ACC112 (cell line): ENCODE results near the gene KDM4E.

Source experiments
- H2AFZ ChIP-seq: fragments of 200-600 bp; sonication (generic); one replicate; pipeline ENCODE4 v1.6.0; 2017; ENCODE audit warnings: antibody characterized with exemption, low read length; ENCODE audit not compliant: unreplicated experiment
- H3K27ac ChIP-seq: fragments of 200-600 bp; sonication (generic); 2 replicates; pipeline ENCODE4 v1.5.1; 2014; ENCODE audit warnings: low read depth, mild to moderate bottlenecking, antibody characterized with exemption, low read length, moderate library complexity
- H3K27me3 ChIP-seq: fragments of 200-600 bp; sonication (generic); 2 replicates; pipeline ENCODE4 v1.6.1; 2014; ENCODE audit warnings: mild to moderate bottlenecking, antibody characterized with exemption, low read length, moderate library complexity, mixed read lengths; ENCODE audit not compliant: insufficient read depth
- H3K36me3 ChIP-seq: fragments of 200-600 bp; sonication (generic); 2 replicates; pipeline ENCODE4 v1.6.1; 2016; ENCODE audit warnings: mild to moderate bottlenecking, antibody characterized with exemption, low read length, moderate library complexity, mixed read lengths; ENCODE audit not compliant: insufficient read depth
- H3K4me1 ChIP-seq: fragments of 200-600 bp; sonication (generic); one replicate; pipeline ENCODE4 v1.6.1; 2016; ENCODE audit warnings: low read length, mixed read lengths; ENCODE audit not compliant: insufficient read depth, unreplicated experiment, control insufficient read depth
- H3K4me3 ChIP-seq: fragments of 200-600 bp; sonication (generic); 2 replicates; pipeline ENCODE4 v1.5.1; 2014; ENCODE audit warnings: mild to moderate bottlenecking, low read depth, low read length
- H3K79me2 ChIP-seq: fragments of 200-600 bp; sonication (generic); one replicate; pipeline ENCODE4 v1.6.0; 2016; ENCODE audit warnings: low read length; ENCODE audit not compliant: control insufficient read depth, unreplicated experiment, insufficient read depth

The KDM4E gene

DNA sequence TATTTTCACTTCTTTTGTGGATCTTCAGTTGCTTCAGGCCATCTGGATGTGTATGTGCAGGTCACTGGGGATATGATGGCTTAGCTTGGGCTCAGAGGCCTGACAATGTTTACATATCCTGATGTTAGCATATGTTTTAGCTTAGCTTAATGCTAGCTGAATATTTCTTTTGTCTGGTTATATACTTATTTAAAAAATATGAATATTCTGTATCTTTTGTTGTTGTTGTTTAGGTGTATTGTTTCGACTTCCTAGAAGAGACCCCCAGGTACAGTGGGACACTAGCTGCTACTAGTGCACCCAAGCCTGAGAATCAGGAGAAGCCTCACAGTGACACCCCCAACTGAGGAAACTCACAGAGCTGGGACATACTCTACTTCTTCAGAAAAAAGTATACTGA, at the start of gene KDM4E:
TSS of gene KDM4E (plus strand) at position 301 of the 400 bp plus-strand sequence. CDS start 300 bp downstream, outside the sequence.
- Histone ChIP-seq H3K4me3 (no peak within 1 kb of the TSS), H3K79me2 (no peaks in the 10 kb centered on the region), H2AFZ (no peak within 1 kb of the TSS), H3K27me3 (no peaks in the 10 kb centered on the region), H3K27ac (no peak within 1 kb of the TSS), H3K4me1 (no peaks in the 10 kb centered on the region), H3K36me3 (no peaks in the 10 kb centered on the region)

DNA sequence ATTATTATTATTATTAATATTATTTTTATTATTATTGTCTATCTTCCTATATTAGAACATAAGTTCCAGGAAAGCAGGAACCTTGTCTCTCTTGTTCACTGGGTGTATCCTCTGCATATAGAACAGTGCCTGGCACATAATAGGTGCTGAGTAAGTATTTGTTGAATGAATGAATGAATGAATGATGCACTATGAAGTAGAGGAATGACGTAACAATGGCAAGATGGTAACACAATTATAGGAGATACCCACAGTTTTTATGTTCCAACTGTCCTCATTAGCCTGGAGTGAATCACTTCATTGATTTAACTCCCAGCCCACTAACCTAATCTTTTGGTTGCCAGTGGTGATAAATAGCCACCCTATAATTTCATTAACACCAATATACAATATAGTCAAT, 49.5 kb upstream of the KDM4E start:
- Histone ChIP-seq H3K27ac (no peak overlapping the region), H3K4me1 (peaks cover 10% of the 10 kb centered on the region), H3K79me2 (peaks cover 17% of the 10 kb centered on the region), H3K27me3 (no peaks in the 10 kb centered on the region), H2AFZ (no peak overlapping the region), H3K4me3 (no peak overlapping the region), H3K36me3 (peaks cover 8% of the 10 kb centered on the region; the same call in 1 of the 2 replicates)

DNA sequence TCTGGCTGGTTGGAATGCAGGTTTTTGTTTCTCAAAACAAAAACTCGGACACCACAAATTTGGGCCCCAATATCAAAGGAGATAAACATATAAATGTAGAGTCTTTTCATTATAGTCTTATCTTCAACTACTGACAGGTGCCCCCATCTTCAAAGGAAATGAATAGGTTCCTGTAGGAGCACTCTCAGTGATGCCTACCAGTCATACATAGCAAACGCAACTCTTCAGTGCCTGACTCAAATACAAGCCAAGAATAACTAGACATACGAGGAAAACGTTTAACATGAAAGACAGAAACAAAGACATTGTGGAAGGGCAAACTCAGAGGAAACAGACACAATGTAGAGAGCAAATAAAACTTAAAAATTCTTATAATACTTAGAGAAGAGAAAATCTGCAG, 37.7 kb upstream of the KDM4E start:
- Histone ChIP-seq H3K27me3 (no peaks in the 10 kb centered on the region), H3K36me3 (no peaks in the 10 kb centered on the region), H3K79me2 (no peaks in the 10 kb centered on the region), H3K27ac (no peak overlapping the region), H3K4me3 (no peak overlapping the region), H2AFZ (no peak overlapping the region), H3K4me1 (no peaks in the 10 kb centered on the region)

DNA sequence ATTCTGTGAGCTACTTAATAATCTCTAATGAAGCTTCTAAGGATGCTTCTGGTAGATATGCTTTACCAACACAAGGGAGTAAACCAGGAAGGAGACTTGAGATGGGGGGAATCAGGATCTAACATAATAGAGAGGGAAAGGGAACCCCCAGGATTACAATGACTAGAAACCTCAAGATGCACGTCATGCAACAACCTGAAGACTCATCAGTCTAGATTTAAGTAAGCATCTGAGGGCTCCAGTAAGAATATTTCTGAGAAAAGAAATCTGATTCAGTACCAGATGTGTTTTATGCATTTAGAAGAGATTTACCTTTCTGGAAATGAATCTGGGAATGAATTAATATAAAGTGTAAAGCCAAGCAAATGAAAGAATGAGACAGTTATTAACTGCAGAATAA, 36.3 kb upstream of the KDM4E start:
- no peak overlapping the region for H3K27ac ChIP-seq
- no peaks in the 10 kb centered on the region for H3K36me3 ChIP-seq
- H3K4me1 ChIP-seq, result no peaks in the 10 kb centered on the region
- no peaks in the 10 kb centered on the region for H3K27me3 ChIP-seq
- H3K4me3 ChIP-seq, result no peak overlapping the region
- no peak overlapping the region for H2AFZ ChIP-seq
- no peaks in the 10 kb centered on the region for H3K79me2 ChIP-seq

DNA sequence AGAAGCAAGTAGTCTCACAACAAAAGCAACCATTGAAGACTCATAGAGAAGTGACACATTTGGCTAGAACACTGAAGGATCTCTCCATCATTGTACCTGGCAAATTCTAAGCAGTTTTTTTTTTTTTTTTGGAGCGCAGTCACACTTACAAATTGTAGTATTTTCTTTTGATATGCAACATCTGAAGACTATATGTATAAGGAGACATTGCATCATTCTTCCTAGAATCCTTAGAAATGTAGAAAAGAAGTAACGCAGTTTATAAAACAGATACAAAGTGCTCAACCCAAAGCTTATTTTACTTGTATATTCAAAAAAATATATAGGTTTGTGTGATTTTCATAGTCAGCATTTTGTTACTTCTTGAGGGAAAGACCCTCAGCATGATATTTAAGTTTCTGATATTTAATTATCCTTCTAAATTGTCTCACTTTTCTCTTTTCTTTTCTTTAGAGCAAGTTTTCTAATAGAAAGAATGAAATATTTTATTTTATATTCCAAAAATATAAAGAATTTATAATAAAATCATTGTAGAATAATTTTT, 31.6 kb upstream of the KDM4E start:
- H3K4me3 ChIP-seq, result no peak overlapping the region
- no peaks in the 10 kb centered on the region for H3K4me1 ChIP-seq
- H3K27me3 ChIP-seq, result no peaks in the 10 kb centered on the region
- peaks cover 8% of the 10 kb centered on the region; the same call in 1 of the 2 replicates for H3K36me3 ChIP-seq
- no peaks in the 10 kb centered on the region for H3K79me2 ChIP-seq
- H3K27ac ChIP-seq, result no peak overlapping the region
- no peak overlapping the region for H2AFZ ChIP-seq

DNA sequence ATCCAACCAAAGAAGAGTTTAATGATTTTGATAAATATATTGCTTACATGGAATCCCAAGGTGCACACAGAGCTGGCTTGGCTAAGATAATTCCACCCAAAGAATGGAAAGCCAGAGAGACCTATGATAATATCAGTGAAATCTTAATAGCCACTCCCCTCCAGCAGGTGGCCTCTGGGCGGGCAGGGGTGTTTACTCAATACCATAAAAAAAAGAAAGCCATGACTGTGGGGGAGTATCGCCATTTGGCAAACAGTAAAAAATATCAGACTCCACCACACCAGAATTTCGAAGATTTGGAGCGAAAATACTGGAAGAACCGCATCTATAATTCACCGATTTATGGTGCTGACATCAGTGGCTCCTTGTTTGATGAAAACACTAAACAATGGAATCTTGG, 27.6 kb upstream of the KDM4E start:
- no peaks in the 10 kb centered on the region for H3K4me1 ChIP-seq
- H3K27me3 ChIP-seq, result no peaks in the 10 kb centered on the region
- H3K27ac ChIP-seq, result no peak overlapping the region
- no peak overlapping the region for H2AFZ ChIP-seq
- H3K4me3 ChIP-seq, result no peak overlapping the region
- peaks cover 8% of the 10 kb centered on the region; the same call in 1 of the 2 replicates for H3K36me3 ChIP-seq
- no peaks in the 10 kb centered on the region for H3K79me2 ChIP-seq

DNA sequence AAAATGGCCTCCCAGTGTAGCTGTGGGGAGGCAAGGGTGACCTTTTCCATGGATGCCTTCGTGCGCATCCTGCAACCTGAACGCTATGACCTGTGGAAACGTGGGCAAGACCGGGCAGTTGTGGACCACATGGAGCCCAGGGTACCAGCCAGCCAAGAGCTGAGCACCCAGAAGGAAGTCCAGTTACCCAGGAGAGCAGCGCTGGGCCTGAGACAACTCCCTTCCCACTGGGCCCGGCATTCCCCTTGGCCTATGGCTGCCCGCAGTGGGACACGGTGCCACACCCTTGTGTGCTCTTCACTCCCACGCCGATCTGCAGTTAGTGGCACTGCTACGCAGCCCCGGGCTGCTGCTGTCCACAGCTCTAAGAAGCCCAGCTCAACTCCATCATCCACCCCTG, 26.8 kb upstream of the KDM4E start:
- peaks cover 8% of the 10 kb centered on the region; the same call in 1 of the 2 replicates for H3K36me3 ChIP-seq
- H3K4me1 ChIP-seq, result no peaks in the 10 kb centered on the region
- no peaks in the 10 kb centered on the region for H3K27me3 ChIP-seq
- no peak overlapping the region for H2AFZ ChIP-seq
- no peak overlapping the region for H3K27ac ChIP-seq
- no peaks in the 10 kb centered on the region for H3K79me2 ChIP-seq
- no peak overlapping the region for H3K4me3 ChIP-seq

DNA sequence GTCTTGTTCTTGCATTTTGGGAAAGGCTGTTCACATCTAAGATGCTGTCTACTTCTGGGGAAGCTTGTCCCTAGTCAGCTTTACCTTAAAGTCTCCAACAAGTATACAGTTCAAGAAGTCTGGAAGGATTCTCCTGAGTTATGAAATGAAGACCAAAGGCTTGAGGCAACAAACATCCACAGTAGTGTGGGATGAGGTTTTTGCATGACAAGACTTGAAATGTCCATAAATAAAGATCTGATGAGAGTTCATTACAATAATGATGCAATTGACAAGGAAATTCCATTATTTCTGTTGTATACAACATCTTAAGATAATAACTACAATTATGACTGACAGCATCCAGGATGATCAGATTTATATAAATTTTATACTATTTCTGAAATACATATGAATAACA, 21.3 kb upstream of the KDM4E start:
- H3K4me3 ChIP-seq, result no peak overlapping the region
- H3K4me1 ChIP-seq, result peaks cover 13% of the 10 kb centered on the region
- no peak overlapping the region for H2AFZ ChIP-seq
- H3K27ac ChIP-seq, result no peak overlapping the region
- H3K36me3 ChIP-seq, result no peaks in the 10 kb centered on the region
- no peaks in the 10 kb centered on the region for H3K27me3 ChIP-seq
- H3K79me2 ChIP-seq, result no peaks in the 10 kb centered on the region

DNA sequence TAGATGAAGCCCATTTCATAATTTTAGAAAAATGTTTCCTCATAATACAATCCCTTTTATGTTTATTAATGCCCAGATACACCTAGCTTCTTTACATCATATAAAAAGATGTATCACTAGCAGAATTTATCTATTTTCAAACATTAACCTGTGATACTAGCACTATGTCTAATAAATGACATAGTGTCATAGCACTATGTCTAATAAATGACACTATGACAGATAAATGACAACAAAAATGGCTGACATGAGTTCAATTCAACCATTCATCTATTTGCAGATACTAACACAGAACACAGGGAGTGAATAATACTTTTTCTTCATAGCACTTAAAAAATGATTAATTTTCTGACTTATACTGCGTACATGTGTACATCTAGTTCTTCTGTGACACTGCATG, 19.4 kb upstream of the KDM4E start:
- no peak overlapping the region for H3K4me3 ChIP-seq
- no peaks in the 10 kb centered on the region for H3K79me2 ChIP-seq
- H3K4me1 ChIP-seq, result peaks cover 13% of the 10 kb centered on the region
- H3K36me3 ChIP-seq, result no peaks in the 10 kb centered on the region
- H2AFZ ChIP-seq, result no peak overlapping the region
- no peak overlapping the region for H3K27ac ChIP-seq
- H3K27me3 ChIP-seq, result 0 out of 2 replicates have a peak, but pooled peaks cover 10% of the 10 kb centered on the region

DNA sequence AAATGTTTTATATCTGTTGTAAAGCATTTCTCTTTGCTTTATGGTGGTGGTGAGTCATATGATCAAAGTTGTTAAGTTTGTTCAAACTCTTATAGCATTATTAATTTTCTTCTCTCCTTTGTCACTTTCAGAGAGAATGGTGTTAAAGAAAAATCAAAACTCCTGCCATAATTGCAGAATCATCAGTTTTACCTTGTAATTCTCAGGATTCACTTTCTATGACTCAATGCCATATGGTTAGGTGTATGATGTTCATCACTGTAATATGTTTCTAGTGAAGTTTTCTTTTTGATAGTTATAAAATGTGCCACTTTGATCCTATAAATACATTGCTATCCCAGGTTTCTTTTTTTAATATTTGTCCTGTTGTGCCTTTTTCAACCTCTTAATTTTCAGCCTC, 13.7 kb upstream of the KDM4E start:
- H2AFZ ChIP-seq, result no peak overlapping the region
- H3K4me3 ChIP-seq, result no peak overlapping the region
- 0 out of 2 replicates have a peak, but pooled peaks cover 10% of the 10 kb centered on the region for H3K27me3 ChIP-seq
- no peaks in the 10 kb centered on the region for H3K79me2 ChIP-seq
- no peaks in the 10 kb centered on the region for H3K4me1 ChIP-seq
- no peak overlapping the region for H3K27ac ChIP-seq
- H3K36me3 ChIP-seq, result no peaks in the 10 kb centered on the region

DNA sequence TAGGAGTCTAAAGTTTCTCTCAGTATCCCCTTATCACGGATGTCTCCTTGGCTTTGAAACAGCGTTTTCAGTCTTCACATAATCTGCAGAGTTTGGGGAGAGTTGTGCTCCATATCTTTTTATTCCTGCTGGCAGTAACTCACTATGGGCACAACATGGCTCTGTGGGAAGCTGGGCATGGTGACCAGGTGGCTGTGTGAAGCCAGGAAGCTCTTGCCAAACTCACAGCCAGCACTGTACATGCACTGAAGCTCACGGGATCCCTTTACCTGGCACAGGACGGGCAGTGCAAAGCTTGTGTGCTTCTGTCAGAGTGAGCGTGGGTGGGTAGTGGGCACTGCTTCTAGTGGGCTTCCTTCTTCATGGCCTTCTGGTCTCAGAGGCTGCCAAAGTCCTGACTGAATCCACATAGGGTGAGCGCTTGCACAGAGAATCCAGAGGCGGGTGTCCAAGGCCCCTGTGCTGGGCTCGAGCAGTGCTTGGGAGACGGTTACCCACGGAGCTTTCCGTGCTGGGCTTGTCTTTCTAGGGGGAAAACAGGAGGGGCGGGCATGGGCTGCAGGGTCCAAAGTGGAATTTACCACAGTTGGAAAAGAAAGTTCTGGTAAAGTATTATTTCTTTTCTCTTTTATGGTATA, 10.8 kb upstream of the KDM4E start:
- no peak overlapping the region for H3K27ac ChIP-seq
- no peak overlapping the region for H2AFZ ChIP-seq
- H3K4me3 ChIP-seq, result no peak overlapping the region
- H3K36me3 ChIP-seq, result no peaks in the 10 kb centered on the region
- 0 out of 2 replicates have a peak, but pooled peaks cover 10% of the 10 kb centered on the region for H3K27me3 ChIP-seq
- H3K79me2 ChIP-seq, result no peaks in the 10 kb centered on the region
- no peaks in the 10 kb centered on the region for H3K4me1 ChIP-seq
